NCI-H1092 treated with DMSO at 0.1 percent for 48 hours (cell line): Measurements from ENCODE around the gene RSPH10B.
"Not testable (repeated sequence)": the region's sequence is repeated elsewhere in the genome, so short reads cannot be mapped to it uniquely, and the experiment has no call there.

Source experiments
- DNase-seq: peaks from one replicate; lab custom pipeline; 2025; lab: John Stamatoyannopoulos, UW

Gene RSPH10B

GRCh38 chr7:5926263-5926870 is 44.1 kb downstream of the RSPH10B start:
- not testable (repeated sequence) for DNase-seq

- not testable (repeated sequence) for DNase-seq
Measured at GRCh38 chr7:5924630-5925029, 45.9 kb downstream of the RSPH10B start.

DNA sequence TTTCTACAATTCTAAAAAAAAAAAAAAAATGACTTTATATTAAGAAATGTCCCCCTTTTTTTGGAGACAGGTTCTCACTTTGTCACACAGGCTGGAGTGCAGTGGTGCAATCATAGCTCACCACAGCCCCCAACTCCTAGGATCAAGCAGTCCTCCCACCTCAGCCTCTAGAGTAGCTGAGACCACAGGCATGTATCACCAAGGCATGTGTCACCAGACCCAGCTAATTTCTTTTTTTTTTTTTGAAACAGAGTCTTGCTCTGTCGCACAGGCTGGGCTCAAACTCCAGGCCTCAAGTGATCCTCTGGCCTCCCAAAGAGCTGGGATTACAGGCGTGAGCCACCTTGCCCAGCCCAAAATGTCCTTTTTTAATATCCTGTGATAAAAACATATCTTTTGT is 46.3 kb downstream of the RSPH10B start:
- not testable (repeated sequence) for DNase-seq

GRCh38 chr7:5916529-5916928 is 54.0 kb downstream of the RSPH10B start:
- DNase-seq: not testable (repeated sequence)

GRCh38 chr7:5908835-5909234 is 61.7 kb downstream of the RSPH10B start:
- not testable (repeated sequence) for DNase-seq

GRCh38 chr7:5904726-5905125 is 65.8 kb downstream of the RSPH10B start:
- DNase-seq: not testable (repeated sequence)

DNA sequence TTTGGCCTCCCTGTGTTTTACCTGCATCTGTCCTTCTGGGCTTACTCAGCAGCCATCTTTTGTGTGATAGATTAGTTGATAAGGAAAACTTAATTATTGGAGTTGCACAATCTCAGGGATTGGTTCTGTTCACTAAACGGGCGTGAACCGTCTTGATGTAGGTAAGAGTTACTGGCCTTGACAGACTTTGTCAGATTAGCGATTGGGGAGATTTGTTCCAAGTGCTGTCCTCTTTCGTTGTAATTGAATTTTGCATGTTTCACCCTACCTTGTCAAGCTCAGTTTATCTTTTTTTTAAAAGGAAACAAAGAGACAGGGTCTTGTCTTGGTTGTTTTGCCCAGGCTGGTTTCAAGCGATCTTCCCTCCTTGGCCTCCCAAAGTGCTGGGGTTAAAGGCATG is 67.5 kb downstream of the RSPH10B start:
- not testable (repeated sequence) for DNase-seq

DNA sequence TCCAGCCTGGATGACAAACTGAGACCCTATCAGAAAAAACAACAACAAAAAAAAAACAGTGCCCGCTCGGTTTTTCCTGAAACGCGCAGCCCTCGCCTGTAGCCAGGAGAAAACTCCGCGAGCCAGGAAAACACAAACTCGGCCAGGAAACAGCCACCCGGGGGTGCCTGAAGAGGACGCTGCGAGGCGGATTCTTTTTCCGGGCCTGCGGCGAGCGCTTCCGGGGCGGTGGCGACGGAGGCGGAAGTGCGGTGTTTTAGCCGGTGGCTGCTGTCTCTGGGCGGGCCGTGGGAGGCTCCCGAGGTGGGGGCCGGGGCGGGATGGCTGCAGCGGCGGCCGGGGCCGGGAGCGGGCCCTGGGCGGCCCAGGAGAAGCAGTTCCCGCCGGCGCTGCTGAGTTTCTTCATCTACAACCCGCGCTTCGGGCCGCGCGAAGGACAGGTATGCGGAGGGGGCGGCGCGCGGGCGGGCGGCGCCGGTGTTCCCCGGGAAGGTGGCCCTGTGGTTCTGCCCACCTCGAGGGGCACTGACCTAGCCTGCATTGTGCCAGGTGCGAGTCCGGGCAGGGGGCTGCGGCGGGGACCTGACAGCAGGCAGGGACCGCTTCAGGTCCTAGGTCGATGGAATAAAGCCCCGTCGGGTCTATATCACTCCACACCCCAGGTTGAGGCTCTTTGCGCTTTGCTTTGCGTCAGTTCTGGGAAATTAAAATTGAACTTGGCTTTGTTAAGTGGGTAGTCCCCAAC is 71.8 kb downstream of the RSPH10B start, which contains the start of gene CCZ1:
TSS of gene CCZ1 (plus strand) at position 254 of the 745 bp plus-strand sequence. CDS start at position 321, 67 bp downstream.
- peak; percentile 59 for DNase-seq

- DNase-seq: not testable (repeated sequence)
Measured at GRCh38 chr7:5897369-5897919, 73.0 kb downstream of the RSPH10B start.

DNA sequence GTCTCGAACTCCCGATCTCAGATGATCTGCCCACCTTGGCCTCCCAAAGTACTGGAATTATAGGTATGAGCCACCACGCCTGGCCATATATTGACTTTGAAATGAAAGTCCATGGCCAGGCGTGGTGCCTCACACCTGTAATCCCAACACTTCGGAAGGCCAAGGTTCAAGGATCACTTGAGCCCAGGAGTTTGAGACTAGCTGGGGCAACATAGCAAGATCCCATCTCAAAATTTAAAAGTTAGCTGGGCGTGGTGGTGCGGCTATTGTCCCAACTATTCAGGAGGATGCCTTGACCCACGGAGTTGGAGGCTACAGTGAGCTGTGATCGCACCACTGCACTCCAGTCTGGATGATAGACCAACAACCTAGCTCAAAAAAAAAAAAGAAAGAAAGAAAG is 78.0 kb downstream of the RSPH10B start:
- DNase-seq: no peak

DNA sequence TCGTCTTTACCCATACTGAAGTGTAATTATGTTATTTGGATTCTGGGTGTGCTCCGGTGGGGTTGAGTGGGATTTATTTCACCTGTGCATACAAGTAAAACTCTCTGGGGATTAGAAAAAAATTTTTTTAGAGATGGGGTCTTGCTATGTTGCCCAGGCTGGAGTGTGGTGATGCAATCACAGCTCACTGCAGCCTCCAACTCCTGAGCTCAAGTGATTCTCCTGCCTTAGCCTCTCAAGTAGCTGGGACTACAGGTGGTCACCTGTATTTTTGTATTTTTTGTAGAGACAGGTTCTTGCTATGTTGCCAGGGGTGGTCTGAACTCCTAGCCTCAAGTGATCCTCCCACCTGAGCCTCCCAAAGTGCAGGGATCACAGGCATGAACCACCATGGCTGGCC is 80.2 kb downstream of the RSPH10B start:
- not testable (repeated sequence) for DNase-seq

DNA sequence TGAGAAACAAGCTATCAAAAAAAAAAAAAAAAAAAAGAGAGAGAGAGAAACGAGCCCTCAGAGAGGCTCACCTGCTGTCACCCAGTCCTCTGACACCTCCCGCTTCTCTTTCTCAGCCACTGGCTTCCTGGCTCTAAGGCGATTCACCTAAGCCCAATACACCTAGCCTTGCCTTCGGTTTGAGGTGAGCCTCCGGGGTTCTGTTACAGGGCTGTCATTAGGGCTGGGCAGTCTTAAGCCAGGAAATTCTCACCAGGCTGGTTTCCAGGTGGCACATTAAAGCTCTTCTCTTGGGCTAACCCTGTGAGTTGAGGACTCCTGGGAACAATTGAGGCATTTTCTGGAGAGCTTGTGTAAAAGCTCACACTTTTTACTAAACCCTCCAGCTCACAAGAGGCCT is 82.5 kb downstream of the RSPH10B start:
- DNase-seq: peak; percentile 44

DNA sequence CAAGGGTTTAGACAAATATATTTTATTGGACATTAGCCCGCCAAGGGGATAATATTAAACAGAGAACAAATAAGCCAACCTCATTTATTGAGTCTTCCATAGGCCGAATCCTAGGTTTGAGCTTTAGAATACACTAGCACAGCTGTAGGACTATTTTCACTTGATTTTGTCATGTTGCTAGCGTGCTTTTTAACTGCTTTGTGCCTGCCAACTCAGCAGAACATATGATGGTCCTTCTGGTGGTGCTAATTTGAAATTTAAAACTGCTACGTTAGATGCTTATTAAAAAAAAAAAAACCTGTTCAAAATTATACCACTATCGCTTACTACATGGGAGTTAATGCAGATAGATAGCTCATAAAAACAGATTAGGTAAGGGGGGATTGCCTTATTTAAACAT is 86.1 kb downstream of the RSPH10B start:
- not testable (repeated sequence) for DNase-seq

GRCh38 chr7:5880106-5880505 is 90.4 kb downstream of the RSPH10B start:
- DNase-seq: not testable (repeated sequence)

DNA sequence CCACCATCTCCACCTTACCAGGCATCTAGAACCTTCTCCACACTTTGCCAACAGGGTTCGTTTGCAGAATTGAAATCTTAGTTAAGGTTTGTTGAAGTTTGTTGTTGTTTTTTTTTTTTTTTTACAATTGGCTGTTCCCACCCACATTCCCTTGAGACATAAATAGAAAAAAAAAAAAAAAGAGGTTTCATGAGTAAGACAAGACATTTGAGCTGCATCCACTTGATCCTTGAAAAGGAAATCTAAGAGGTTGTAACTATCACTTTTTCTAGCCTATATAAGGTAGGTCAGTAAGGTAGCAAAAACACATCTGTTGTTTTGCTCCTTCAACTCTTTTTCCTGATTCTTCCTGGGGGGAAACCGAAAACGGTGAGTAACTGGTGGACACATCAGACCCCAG is 90.9 kb downstream of the RSPH10B start:
- not testable (repeated sequence) for DNase-seq
